Endothelial cell of umbilical vein (primary cell): ENCODE results near the gene TNFAIP6. TPM values are rescaled to one million over a fixed set of nuclear protein-coding genes. Genes with fewer than 3 reads are reported as not detected.

ENCODE experiments used
- BruUV-seq: library from RNA; stranded (reverse); fragments of 400-500 nt; replicated peaks from 2 replicates; lab custom pipeline; 2021; lab: Mats Ljungman, UMichigan
- CTCF ChIA-PET: fragments of 300-600, 350-600 bp; sonication (Branson Sonifier 250); formaldehyde crosslinking; loops from one replicate; lab custom pipeline; 2021; ENCODE audit warnings: antibody characterized with exemption, inconsistent platforms; lab: Charles Lee
- POLR2A ChIA-PET: fragments of 300-600, 350-600 bp; sonication (Branson Sonifier 250); formaldehyde crosslinking; loops from one replicate; lab custom pipeline; 2021; ENCODE audit warnings: antibody characterized with exemption, inconsistent platforms; lab: Charles Lee
- DNase-seq: peaks from one replicate; pipeline ENCODE4 v3.0.0-alpha.2; 2011; ENCODE audit warnings: low read depth, low spot score
- FAIRE-seq: peaks from 2 replicates; lab custom pipeline; 2011; peaks lifted over from hg19 to GRCh38; lab: Jason Lieb, UNC
- H2AFZ ChIP-seq: 2 replicates; pipeline ENCODE4 v1.6.0; 2012; ENCODE audit warnings: low read depth, low read length, control low read depth, inconsistent platforms
- H3K27ac ChIP-seq: 2 replicates; pipeline ENCODE4 v1.5.1; 2011; ENCODE audit warnings: low read depth, mild to moderate bottlenecking, control low read depth, low read length, moderate library complexity; ENCODE audit not compliant: insufficient read depth
- H3K27me3 ChIP-seq, 2 experiments: 2 replicates each; pipeline versions ENCODE4 v1.6.0 to v1.6.1; 2011; ENCODE audit warnings: low read length in 2 of 2, mixed read lengths in 1 of 2; ENCODE audit not compliant: control insufficient read depth in 2 of 2, insufficient read depth in 2 of 2
- H3K36me3 ChIP-seq, 2 experiments: 2 replicates in 1 of 2; 3 replicates in 1 of 2; pipeline ENCODE4 v1.5.1; 2011; ENCODE audit warnings: low read length in 2 of 2, mild to moderate bottlenecking in 1 of 2, moderate library complexity in 1 of 2; ENCODE audit not compliant: control insufficient read depth in 2 of 2, insufficient read depth in 2 of 2; ENCODE audit errors: extremely low read depth in 1 of 2
- H3K4me1 ChIP-seq: 3 replicates; pipeline ENCODE4 v1.5.1; 2011; ENCODE audit warnings: mild to moderate bottlenecking, low read length; ENCODE audit not compliant: control insufficient read depth, insufficient read depth; ENCODE audit errors: extremely low read depth
- H3K4me2 ChIP-seq: 2 replicates; pipeline ENCODE4 v1.6.1; 2011; ENCODE audit warnings: low read length, control low read depth, mixed read lengths; ENCODE audit not compliant: insufficient read depth
- H3K4me3 ChIP-seq, 3 experiments: fragments of 200-600 bp in 1 of 3; sonication (generic), shearing (Covaris generic) in 1 of 3; replicated peaks in 1 of 3; 2 replicates each; pipeline ENCODE4 v1.5.1; 2011 to 2016; ENCODE audit warnings: control low read depth in 3 of 3, low read length in 3 of 3, mild to moderate bottlenecking in 2 of 3, inconsistent platforms in 1 of 3, low read depth in 1 of 3, moderate library complexity in 1 of 3; ENCODE audit not compliant: insufficient read depth in 1 of 3
- H3K79me2 ChIP-seq: 2 replicates; pipeline ENCODE4 v1.6.0; 2012; ENCODE audit warnings: low read length, inconsistent platforms; ENCODE audit not compliant: control insufficient read depth, insufficient read depth
- H3K9ac ChIP-seq: replicated peaks from 2 replicates; pipeline ENCODE3; 2011; ENCODE audit warnings: low read length, control low read depth; ENCODE audit not compliant: insufficient read depth; ENCODE audit errors: extremely low read depth
- H3K9me1 ChIP-seq: replicated peaks from 3 replicates; pipeline ENCODE4 v1.6.0; 2011; ENCODE audit warnings: mild to moderate bottlenecking, low read length; ENCODE audit not compliant: control insufficient read depth, insufficient read depth; ENCODE audit errors: extremely low read depth
- H3K9me3 ChIP-seq: replicated peaks from 2 replicates; pipeline ENCODE4 v1.5.1; 2012; ENCODE audit warnings: low read length, inconsistent platforms; ENCODE audit not compliant: control insufficient read depth, insufficient read depth
- H4K20me1 ChIP-seq: replicated peaks from 2 replicates; pipeline ENCODE3; 2011; ENCODE audit warnings: mild to moderate bottlenecking, low read length; ENCODE audit not compliant: control insufficient read depth, insufficient read depth; ENCODE audit errors: extremely low read depth
- EZH2 ChIP-seq: IDR thresholded peaks from 2 replicates; pipeline ENCODE4 v1.6.1; 2012; ENCODE audit warnings: borderline replicate concordance, low read depth, mild to moderate bottlenecking, moderate library complexity, low read length, inconsistent platforms; ENCODE audit not compliant: severe bottlenecking
- FOS ChIP-seq: IDR thresholded peaks from 2 replicates; pipeline ENCODE4 v1.6.1; 2011; ENCODE audit warnings: mild to moderate bottlenecking, low read length, moderate library complexity, borderline replicate concordance; ENCODE audit not compliant: insufficient read depth
- GATA2 ChIP-seq: IDR thresholded peaks from 2 replicates; pipeline ENCODE4 v1.7.0; 2011; ENCODE audit warnings: low read depth, mild to moderate bottlenecking, moderate library complexity, mixed read lengths, low read length; ENCODE audit not compliant: insufficient read length, insufficient read depth
- JUN ChIP-seq: IDR thresholded peaks from 2 replicates; pipeline ENCODE4 v1.6.1; 2011; ENCODE audit warnings: borderline replicate concordance, low read depth; ENCODE audit not compliant: insufficient read length, insufficient read depth
- MYC ChIP-seq: IDR thresholded peaks from one replicate; pipeline ENCODE4 v1.6.1; 2011; ENCODE audit warnings: mild to moderate bottlenecking, low read depth, low read length
- POLR2A ChIP-seq: IDR thresholded peaks from 2 replicates; pipeline ENCODE4 v1.6.1; 2012; ENCODE audit warnings: low read depth, mild to moderate bottlenecking, control low read depth, low read length
- POLR2AphosphoS5 ChIP-seq: IDR thresholded peaks from 2 replicates; pipeline ENCODE4 v1.6.1; 2012; ENCODE audit warnings: low read depth, mild to moderate bottlenecking, control low read depth, low read length, moderate library complexity; ENCODE audit not compliant: insufficient read depth
- dilution Hi-C: fragments of 300-500 bp; cut with MboI; formaldehyde crosslinking; loops from one replicate; pipeline ENCODE4 v1.15.0; 2019; ENCODE audit warnings: low sequenced_read_pairs; ENCODE audit not compliant: extremely low pct_ligation_motif_present
- intact Hi-C: fragments of 100-400 bp; cut with micrococcal nuclease; formaldehyde crosslinking; loops from one replicate; pipeline ENCODE4 v1.10.0; 2022
- polyA plus RNA-seq, 4 experiments: library from polyadenylated mRNA; depleted of rRNA in 3 of 4; stranded (reverse) in 3 of 4; unstranded in 1 of 4; fragments of >200 nt; gene quantifications; 2 replicates each; pipeline versions ENCODE4 v1.2.1 to v1.2.3, GENCODE V29; 2011 to 2012; ENCODE audit warnings: missing spikeins in 1 of 4
- total RNA-seq: library from RNA; stranded (reverse); gene quantifications from 2 replicates; pipeline ENCODE4 v1.2.3, GENCODE V29; 2021
- TF ChIP-seq, protein P1 (sequence below), 2 donors: IDR thresholded peaks; 1 replicate in 1 of 2; 2 replicates in 1 of 2; pipeline ENCODE4 v1.5.1; 2011; ENCODE audit warnings: low read length in 2 of 2, mild to moderate bottlenecking in 2 of 2, moderate library complexity in 2 of 2, control low read depth in 1 of 2, inconsistent platforms in 1 of 2, low read depth in 1 of 2; ENCODE audit not compliant: insufficient read depth in 1 of 2; ENCODE audit errors: extremely low read depth in 1 of 2
- TF ChIP-seq, protein P2 (sequence below): IDR thresholded peaks from 2 replicates; pipeline ENCODE4 v1.6.1; 2011; ENCODE audit not compliant: insufficient read depth, insufficient read length

TNFAIP6 gene
- total and polyA plus RNA-seq, 2 donors (not counting 3 experiments of a cell fraction or from before 2014, with no cell fraction given): not detected

DNA sequence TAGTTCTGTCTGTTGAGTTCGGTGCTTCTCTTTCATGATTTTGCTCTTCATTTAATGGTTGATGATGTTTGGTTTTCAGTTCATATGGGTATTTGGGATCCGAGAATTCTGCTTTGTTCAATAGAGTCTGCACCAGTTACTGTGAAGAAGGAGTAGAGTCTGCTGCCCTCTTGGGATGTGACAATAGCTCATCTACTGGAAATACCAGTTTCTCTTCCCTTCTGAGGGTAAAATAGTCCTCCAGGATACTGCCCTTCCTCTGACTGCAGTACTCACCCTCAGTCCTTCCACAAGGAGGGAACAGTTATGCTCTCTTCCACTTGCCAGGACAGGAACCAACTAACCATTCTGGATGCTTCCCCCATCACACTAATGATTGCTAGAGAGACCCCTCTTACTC is 12.5 kb upstream of the TNFAIP6 start:
- intact Hi-C loops (no loop called here), dilution Hi-C loops (no loop called here)
- Histone ChIP-seq H3K27me3 (no peaks in the 10 kb centered on the region), H3K4me2 (no peak overlapping the region), H3K4me1 (peaks cover 7% of the 10 kb centered on the region), H2AFZ (no peak overlapping the region), H3K9ac (no peak overlapping the region), H3K9me3 (no peaks in the 10 kb centered on the region), H3K36me3 (no peaks in the 10 kb centered on the region), H3K27ac (no peak overlapping the region), H4K20me1 (no peaks in the 10 kb centered on the region), H3K4me3 (no peak overlapping the region), H3K9me1 (no peaks in the 10 kb centered on the region), H3K79me2 (no peaks in the 10 kb centered on the region)
- ChIA-PET POLR2A (no interaction called here), CTCF (no interaction called here)
- DNase-seq (no peak), FAIRE-seq (no peak)
- TF ChIP-seq, protein P1, sequence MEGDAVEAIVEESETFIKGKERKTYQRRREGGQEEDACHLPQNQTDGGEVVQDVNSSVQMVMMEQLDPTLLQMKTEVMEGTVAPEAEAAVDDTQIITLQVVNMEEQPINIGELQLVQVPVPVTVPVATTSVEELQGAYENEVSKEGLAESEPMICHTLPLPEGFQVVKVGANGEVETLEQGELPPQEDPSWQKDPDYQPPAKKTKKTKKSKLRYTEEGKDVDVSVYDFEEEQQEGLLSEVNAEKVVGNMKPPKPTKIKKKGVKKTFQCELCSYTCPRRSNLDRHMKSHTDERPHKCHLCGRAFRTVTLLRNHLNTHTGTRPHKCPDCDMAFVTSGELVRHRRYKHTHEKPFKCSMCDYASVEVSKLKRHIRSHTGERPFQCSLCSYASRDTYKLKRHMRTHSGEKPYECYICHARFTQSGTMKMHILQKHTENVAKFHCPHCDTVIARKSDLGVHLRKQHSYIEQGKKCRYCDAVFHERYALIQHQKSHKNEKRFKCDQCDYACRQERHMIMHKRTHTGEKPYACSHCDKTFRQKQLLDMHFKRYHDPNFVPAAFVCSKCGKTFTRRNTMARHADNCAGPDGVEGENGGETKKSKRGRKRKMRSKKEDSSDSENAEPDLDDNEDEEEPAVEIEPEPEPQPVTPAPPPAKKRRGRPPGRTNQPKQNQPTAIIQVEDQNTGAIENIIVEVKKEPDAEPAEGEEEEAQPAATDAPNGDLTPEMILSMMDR (IDR thresholded peaks at IDR 0.05; ENCODE audit: extremely low read depth in 1 of 2, insufficient read depth in 1 of 2, low read depth in 1 of 2, low read length in 2 of 2): no peak
- TF ChIP-seq MYC: no peak
- TF ChIP-seq POLR2A: no peak
- no peak for TF ChIP-seq JUN
- TF ChIP-seq, protein P2, sequence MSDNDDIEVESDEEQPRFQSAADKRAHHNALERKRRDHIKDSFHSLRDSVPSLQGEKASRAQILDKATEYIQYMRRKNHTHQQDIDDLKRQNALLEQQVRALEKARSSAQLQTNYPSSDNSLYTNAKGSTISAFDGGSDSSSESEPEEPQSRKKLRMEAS: no peak
- TF ChIP-seq POLR2AphosphoS5: no peak
- no peak for TF ChIP-seq GATA2
- TF ChIP-seq EZH2: no peak
- TF ChIP-seq FOS: no peak
- no TSS peak for BruUV-seq
